Hepatocyte (in vitro differentiated cells): ENCODE results near the gene ZNF467. TPM values are rescaled to one million over a fixed set of nuclear protein-coding genes. Genes with fewer than 3 reads are reported as not detected.

ENCODE experiments used
- DNase-seq: peaks from one replicate; pipeline ENCODE4 v3.0.0-alpha.2; 2016; ENCODE audit warnings: low spot score
- H2AFZ ChIP-seq: fragments of 200-600 bp; sonication (generic); 2 replicates; pipeline ENCODE4 v1.6.0; 2016; ENCODE audit warnings: antibody characterized with exemption, mild to moderate bottlenecking
- H3K27ac ChIP-seq: fragments of 200-600 bp; sonication (generic); 2 replicates; pipeline ENCODE4 v1.5.1; 2016; ENCODE audit warnings: mild to moderate bottlenecking
- H3K27me3 ChIP-seq: fragments of 200-600 bp; sonication (generic); 2 replicates; pipeline ENCODE4 v1.6.1; 2016
- H3K36me3 ChIP-seq: fragments of 200-600 bp; sonication (generic); replicated peaks from 2 replicates; pipeline ENCODE4 v1.5.1; 2016; ENCODE audit warnings: low read depth; ENCODE audit not compliant: insufficient read depth
- H3K4me1 ChIP-seq: fragments of 200-600 bp; sonication (generic); 2 replicates; pipeline ENCODE4 v1.5.1; 2016; ENCODE audit warnings: mild to moderate bottlenecking, moderate library complexity; ENCODE audit not compliant: insufficient read depth
- H3K4me2 ChIP-seq: fragments of 200-600 bp; sonication (generic); 2 replicates; pipeline ENCODE4 v1.6.0; 2016
- H3K4me3 ChIP-seq: fragments of 200-600 bp; sonication (generic); 2 replicates; pipeline ENCODE4 v1.5.1; 2016; ENCODE audit warnings: mild to moderate bottlenecking
- H3K79me2 ChIP-seq: fragments of 200-600 bp; sonication (generic); 2 replicates; pipeline ENCODE4 v1.6.0; 2017; ENCODE audit warnings: mild to moderate bottlenecking
- H3K9me2 ChIP-seq: fragments of 200-600 bp; sonication (generic); replicated peaks from 2 replicates; pipeline ENCODE4 v1.6.0; 2017; ENCODE audit warnings: mild to moderate bottlenecking; ENCODE audit not compliant: insufficient read depth
- H3K9me3 ChIP-seq: fragments of 200-600 bp; sonication (generic); 2 replicates; pipeline ENCODE4 v1.5.1; 2016; ENCODE audit warnings: low read depth, mild to moderate bottlenecking
- H4K20me1 ChIP-seq: fragments of 200-600 bp; sonication (generic); 2 replicates; pipeline ENCODE4 v1.6.0; 2016; ENCODE audit warnings: mild to moderate bottlenecking; ENCODE audit not compliant: insufficient read depth, poor library complexity, severe bottlenecking
- EZH2 ChIP-seq: fragments of 200-600 bp; sonication (generic); IDR thresholded peaks from 2 replicates; pipeline ENCODE4 v1.6.1; 2016; ENCODE audit warnings: antibody characterized with exemption, mild to moderate bottlenecking, borderline replicate concordance
- EZH2phosphoT487 ChIP-seq: fragments of 200-600 bp; sonication (generic); IDR thresholded peaks from one replicate; pipeline ENCODE4 v1.6.1; 2018; ENCODE audit warnings: antibody characterized with exemption, mild to moderate bottlenecking, low read depth, moderate library complexity; ENCODE audit not compliant: unreplicated experiment, severe bottlenecking
- WGBS: methylation state at CpG from one replicate; pipeline ENCODE4 v1.1.6; 2016; ENCODE audit warnings: low lambda C conversion rate; ENCODE audit errors: missing lambda C conversion rate; 5-methylcytosine and 5-hydroxymethylcytosine counted together
- polyA plus RNA-seq: library from polyadenylated mRNA; unstranded; fragments of >200 nt; fragmentation: Nextera tagmentation; extraction: Ambion mirVana; gene quantifications from 2 replicates; pipeline ENCODE4 v1.2.1, GENCODE V29; 2016
- total RNA-seq: library from RNA; depleted of rRNA; stranded (reverse); fragments of >200 nt; gene quantifications from 2 replicates; pipeline ENCODE4 v1.2.3, GENCODE V29; 2014
- TF ChIP-seq, protein P1 (sequence below): fragments of 200-600 bp; sonication (generic); IDR thresholded peaks from 2 replicates; pipeline ENCODE4 v1.5.1; 2016; ENCODE audit warnings: antibody characterized with exemption, mild to moderate bottlenecking; ENCODE audit not compliant: poor library complexity

The ZNF467 gene
- total and polyA plus RNA-seq, 2 experiments from 2014 or later = 7.8 to 15.6 TPM

DNA sequence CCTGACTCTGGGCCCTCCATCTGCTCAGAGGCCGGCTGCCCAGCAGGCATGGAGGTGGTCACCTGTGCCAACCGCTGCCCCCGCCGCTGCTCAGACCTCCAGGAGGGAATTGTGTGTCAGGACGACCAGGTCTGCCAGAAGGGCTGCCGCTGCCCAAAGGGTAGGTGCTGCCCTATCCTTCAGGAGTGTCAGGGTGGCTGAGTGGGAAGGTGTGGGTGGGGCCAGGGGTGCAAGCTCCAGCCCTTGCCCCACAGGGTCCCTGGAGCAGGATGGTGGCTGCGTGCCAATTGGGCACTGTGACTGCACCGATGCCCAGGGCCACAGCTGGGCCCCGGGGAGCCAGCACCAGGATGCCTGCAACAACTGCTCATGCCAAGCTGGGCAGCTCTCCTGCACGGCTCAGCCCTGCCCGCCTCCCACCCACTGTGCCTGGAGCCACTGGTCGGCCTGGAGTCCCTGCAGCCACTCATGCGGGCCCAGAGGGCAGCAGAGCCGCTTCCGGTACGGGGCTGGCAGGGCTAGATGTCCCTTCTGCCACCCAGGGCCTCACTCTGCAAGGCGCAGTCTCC, 47.3 kb upstream of the ZNF467 start:
- 96% methylated on average over 14 of the region's 17 CpGs for WGBS
- Histone ChIP-seq H3K4me1 (no peaks in the 10 kb centered on the region), H3K4me3 (no peak overlapping the region), H3K27ac (no peak overlapping the region), H3K9me3 (no peaks in the 10 kb centered on the region), H3K36me3 (no peaks in the 10 kb centered on the region), H3K4me2 (no peak overlapping the region), H2AFZ (no peak overlapping the region), H3K9me2 (no peaks in the 10 kb centered on the region), H3K79me2 (no peaks in the 10 kb centered on the region), H4K20me1 (no peaks in the 10 kb centered on the region), H3K27me3 (no peaks in the 10 kb centered on the region)
- TF ChIP-seq, protein P1, sequence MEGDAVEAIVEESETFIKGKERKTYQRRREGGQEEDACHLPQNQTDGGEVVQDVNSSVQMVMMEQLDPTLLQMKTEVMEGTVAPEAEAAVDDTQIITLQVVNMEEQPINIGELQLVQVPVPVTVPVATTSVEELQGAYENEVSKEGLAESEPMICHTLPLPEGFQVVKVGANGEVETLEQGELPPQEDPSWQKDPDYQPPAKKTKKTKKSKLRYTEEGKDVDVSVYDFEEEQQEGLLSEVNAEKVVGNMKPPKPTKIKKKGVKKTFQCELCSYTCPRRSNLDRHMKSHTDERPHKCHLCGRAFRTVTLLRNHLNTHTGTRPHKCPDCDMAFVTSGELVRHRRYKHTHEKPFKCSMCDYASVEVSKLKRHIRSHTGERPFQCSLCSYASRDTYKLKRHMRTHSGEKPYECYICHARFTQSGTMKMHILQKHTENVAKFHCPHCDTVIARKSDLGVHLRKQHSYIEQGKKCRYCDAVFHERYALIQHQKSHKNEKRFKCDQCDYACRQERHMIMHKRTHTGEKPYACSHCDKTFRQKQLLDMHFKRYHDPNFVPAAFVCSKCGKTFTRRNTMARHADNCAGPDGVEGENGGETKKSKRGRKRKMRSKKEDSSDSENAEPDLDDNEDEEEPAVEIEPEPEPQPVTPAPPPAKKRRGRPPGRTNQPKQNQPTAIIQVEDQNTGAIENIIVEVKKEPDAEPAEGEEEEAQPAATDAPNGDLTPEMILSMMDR = no peak
- TF ChIP-seq EZH2 = no peak
- no peak for TF ChIP-seq EZH2phosphoT487
- DNase-seq = no peak

DNA sequence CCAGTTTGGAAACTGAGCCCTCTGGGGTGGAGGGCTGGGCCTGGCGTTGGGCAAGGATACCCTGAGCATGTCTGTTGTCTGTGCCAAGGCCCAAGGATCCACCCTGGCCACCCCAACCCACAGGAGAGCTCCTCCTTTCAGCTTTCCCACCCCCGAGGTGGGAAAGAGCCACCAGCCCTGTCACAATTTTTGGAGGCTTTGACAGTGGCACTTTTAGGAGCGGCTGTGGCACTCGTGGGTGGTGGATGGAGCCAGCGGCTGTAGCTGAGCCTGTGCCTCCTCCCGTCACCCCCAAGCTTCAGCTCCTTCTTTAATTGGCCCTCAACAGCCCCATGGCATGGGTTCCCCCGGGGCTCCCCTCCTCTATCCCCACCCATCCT, 46.6 kb upstream of the ZNF467 start:
- no peaks in the 10 kb centered on the region for H3K9me2 ChIP-seq
- H2AFZ ChIP-seq = no peak overlapping the region
- no peak overlapping the region for H3K4me3 ChIP-seq
- H3K79me2 ChIP-seq = no peaks in the 10 kb centered on the region
- DNase-seq = no peak
- WGBS = 93% methylated on average over 7 of the region's 7 CpGs
- no peaks in the 10 kb centered on the region for H3K27me3 ChIP-seq
- H3K9me3 ChIP-seq = no peaks in the 10 kb centered on the region
- H3K4me2 ChIP-seq = no peak overlapping the region
- TF ChIP-seq, protein P1 = no peak
- TF ChIP-seq EZH2 = no peak
- TF ChIP-seq EZH2phosphoT487 = no peak
- no peaks in the 10 kb centered on the region for H4K20me1 ChIP-seq
- H3K27ac ChIP-seq = no peak overlapping the region
- H3K36me3 ChIP-seq = no peaks in the 10 kb centered on the region
- no peaks in the 10 kb centered on the region for H3K4me1 ChIP-seq

DNA sequence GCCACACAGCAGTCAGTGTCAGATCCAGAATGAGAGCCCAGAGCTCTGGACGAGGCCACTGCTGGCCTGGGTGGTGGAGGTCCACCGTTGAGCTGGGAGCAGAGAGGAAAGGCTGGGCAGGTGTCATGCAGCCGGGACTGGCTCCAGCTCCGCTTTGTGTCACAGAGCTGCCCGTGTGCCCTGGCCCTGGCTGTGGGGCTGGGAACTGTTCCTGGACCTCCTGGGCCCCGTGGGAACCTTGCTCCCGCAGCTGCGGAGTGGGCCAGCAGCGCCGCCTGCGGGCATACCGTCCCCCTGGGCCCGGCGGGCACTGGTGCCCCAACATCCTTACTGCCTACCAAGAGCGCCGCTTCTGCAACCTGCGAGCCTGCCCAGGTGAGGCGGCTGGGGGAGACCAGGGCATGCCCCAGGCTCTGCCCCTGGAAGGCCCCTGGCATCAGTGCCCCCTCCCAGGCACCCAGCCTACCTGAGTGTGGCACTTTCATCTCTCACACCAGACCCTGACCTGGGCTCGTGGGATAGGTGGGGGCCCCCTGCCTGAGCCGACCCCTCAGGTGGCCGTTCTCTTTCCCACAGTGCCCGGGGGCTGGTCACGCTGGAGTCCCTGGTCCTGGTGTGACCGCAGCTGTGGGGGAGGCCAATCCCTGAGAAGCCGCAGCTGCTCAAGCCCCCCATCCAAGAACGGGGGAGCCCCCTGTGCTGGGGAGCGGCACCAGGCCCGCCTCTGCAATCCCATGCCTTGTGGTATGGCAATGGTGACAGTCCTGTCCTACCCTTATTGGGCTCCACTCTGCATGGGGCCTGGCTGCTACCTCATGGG, 46.0 kb upstream of the ZNF467 start:
- Histone ChIP-seq H3K4me3 (no peak overlapping the region), H3K36me3 (no peaks in the 10 kb centered on the region), H3K27me3 (no peaks in the 10 kb centered on the region), H3K27ac (no peak overlapping the region), H3K4me2 (no peak overlapping the region), H2AFZ (no peak overlapping the region), H4K20me1 (no peaks in the 10 kb centered on the region), H3K4me1 (no peaks in the 10 kb centered on the region), H3K79me2 (no peaks in the 10 kb centered on the region), H3K9me3 (no peaks in the 10 kb centered on the region), H3K9me2 (no peaks in the 10 kb centered on the region)
- no peak for DNase-seq
- WGBS = 94% methylated on average over 28 of the region's 28 CpGs
- TF ChIP-seq, protein P1 = no peak
- TF ChIP-seq EZH2 (no peak), EZH2phosphoT487 (no peak)
